ENCODE measurements around the gene KIF13A.
"Not testable (repeated sequence)": the region's sequence is repeated elsewhere in the genome, so short reads cannot be mapped to it uniquely, and the experiment has no call there.

Gene KIF13A

GRCh38 chr6:17863901-17864754 is 123.3 kb downstream of the KIF13A start:
- no peaks in the 10 kb centered on the region for H3K36me3 ChIP-seq (ENCODE audit: control insufficient read depth, insufficient read depth, low read length)
- no peaks in the 10 kb centered on the region for H3K27me3 ChIP-seq (ENCODE audit: insufficient read depth, low read length, poor library complexity)
- H3K79me2 ChIP-seq (ENCODE audit: control insufficient read depth, insufficient read depth, low read length) = no peaks in the 10 kb centered on the region
- DNase-seq = peak; percentile 11
- no peak overlapping the region for H2BK120ac ChIP-seq (ENCODE audit: low read depth, low read length)
- H3K27ac ChIP-seq (ENCODE audit: low read depth, low read length) = no peak overlapping the region
- no peak overlapping the region for H3K9ac ChIP-seq (ENCODE audit: low read length)
- no peak overlapping the region for H3K4me2 ChIP-seq (ENCODE audit: low read length)
- H3K4me1 ChIP-seq (ENCODE audit: control insufficient read depth, low read depth, low read length) = no peaks in the 10 kb centered on the region
- no peak overlapping the region for H3K4ac ChIP-seq (ENCODE audit: low read depth, low read length)
- H3K56ac ChIP-seq (ENCODE audit: low read length) = no peak overlapping the region
- no peak overlapping the region for H2BK5ac ChIP-seq (ENCODE audit: low read length)
- no peak overlapping the region for H3K18ac ChIP-seq (ENCODE audit: low read length)
- no peak overlapping the region for H2BK15ac ChIP-seq (replicated peaks; ENCODE audit: low read depth)
- no peak overlapping the region for H2AK5ac ChIP-seq (ENCODE audit: low read length)
- H4K8ac ChIP-seq (ENCODE audit: low read depth, low read length) = no peak overlapping the region
- no peak overlapping the region for H3K23ac ChIP-seq (ENCODE audit: low read length)
- WGBS (ENCODE audit: extremely low coverage, insufficient coverage, low lambda C conversion rate) = no CpG with 5 or more reads among the region's 12 CpGs
- no peak overlapping the region for H4K5ac ChIP-seq (ENCODE audit: low read length)
- no peaks in the 10 kb centered on the region for H3K79me1 ChIP-seq (ENCODE audit: low read length)
- no peak overlapping the region for H3K4me3 ChIP-seq (ENCODE audit: low read length)

DNA sequence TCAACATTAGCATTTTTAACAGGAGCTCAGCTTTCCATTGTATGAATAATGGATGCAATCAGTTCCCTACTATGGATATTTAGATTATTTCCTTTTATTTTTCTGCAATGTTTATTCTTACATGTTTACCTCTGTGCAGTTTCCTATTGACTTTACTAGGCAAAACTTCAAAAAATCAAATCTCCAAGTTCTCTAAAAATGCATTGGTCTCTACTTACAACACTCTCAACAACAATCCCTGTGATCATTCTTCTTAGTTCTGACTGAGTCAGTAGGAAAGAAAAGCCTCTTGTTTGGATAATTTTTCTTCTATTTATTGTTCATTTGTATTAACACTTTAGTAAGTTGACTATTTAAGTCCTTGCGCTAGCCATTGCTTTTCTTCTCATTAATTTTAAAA is 126.1 kb downstream of the KIF13A start:
- no peak overlapping the region for H3K18ac ChIP-seq (ENCODE audit: low read length)
- no peak overlapping the region for H4K8ac ChIP-seq (ENCODE audit: low read depth, low read length)
- H3K4ac ChIP-seq (ENCODE audit: low read depth, low read length) = no peak overlapping the region

GRCh38 chr6:17859846-17860245 is 127.6 kb downstream of the KIF13A start:
- WGBS (ENCODE audit: extremely low coverage, insufficient coverage, low lambda C conversion rate) = no CpG with 5 or more reads among the region's 4 CpGs
- H3K4me1 ChIP-seq (ENCODE audit: control insufficient read depth, low read depth, low read length) = no peaks in the 10 kb centered on the region
- no peak for DNase-seq
- no peak overlapping the region for H2BK120ac ChIP-seq (ENCODE audit: low read depth, low read length)
- H3K4me2 ChIP-seq (ENCODE audit: low read length) = no peak overlapping the region
- H3K18ac ChIP-seq (ENCODE audit: low read length) = no peak overlapping the region
- no peak overlapping the region for H2AK5ac ChIP-seq (ENCODE audit: low read length)
- H2BK5ac ChIP-seq (ENCODE audit: low read length) = no peak overlapping the region
- no peak overlapping the region for H3K27ac ChIP-seq (ENCODE audit: low read depth, low read length)
- no peaks in the 10 kb centered on the region for H3K79me1 ChIP-seq (ENCODE audit: low read length)
- H3K4ac ChIP-seq (ENCODE audit: low read depth, low read length) = no peak overlapping the region
- no peak overlapping the region for H3K23ac ChIP-seq (ENCODE audit: low read length)
- H3K4me3 ChIP-seq (ENCODE audit: low read length) = no peak overlapping the region
- H4K5ac ChIP-seq (ENCODE audit: low read length) = no peak overlapping the region
- no peak overlapping the region for H3K9ac ChIP-seq (ENCODE audit: low read length)
- H3K56ac ChIP-seq (ENCODE audit: low read length) = no peak overlapping the region
- H4K8ac ChIP-seq (ENCODE audit: low read depth, low read length) = no peak overlapping the region
- no peaks in the 10 kb centered on the region for H3K79me2 ChIP-seq (ENCODE audit: control insufficient read depth, insufficient read depth, low read length)
- no peak overlapping the region for H2BK15ac ChIP-seq (replicated peaks; ENCODE audit: low read depth)
- H3K27me3 ChIP-seq (ENCODE audit: insufficient read depth, low read length, poor library complexity) = no peaks in the 10 kb centered on the region
- H3K36me3 ChIP-seq (ENCODE audit: control insufficient read depth, insufficient read depth, low read length) = no peaks in the 10 kb centered on the region

More for the DNA sequence above, 126.1 kb downstream of the KIF13A start:
- Histone ChIP-seq H3K56ac (ENCODE audit: low read length) (no peak overlapping the region), H3K4me2 (ENCODE audit: low read length) (no peak overlapping the region), H3K27me3 (ENCODE audit: insufficient read depth, low read length, poor library complexity) (no peaks in the 10 kb centered on the region), H4K5ac (ENCODE audit: low read length) (no peak overlapping the region), H2AK5ac (ENCODE audit: low read length) (no peak overlapping the region), H3K79me2 (ENCODE audit: control insufficient read depth, insufficient read depth, low read length) (no peaks in the 10 kb centered on the region), H2BK15ac (replicated peaks; ENCODE audit: low read depth) (no peak overlapping the region), H3K4me1 (ENCODE audit: control insufficient read depth, low read depth, low read length) (no peaks in the 10 kb centered on the region), H3K36me3 (ENCODE audit: control insufficient read depth, insufficient read depth, low read length) (no peaks in the 10 kb centered on the region), H3K79me1 (ENCODE audit: low read length) (no peaks in the 10 kb centered on the region), H3K23ac (ENCODE audit: low read length) (no peak overlapping the region), H3K4me3 (ENCODE audit: low read length) (no peak overlapping the region), H3K9ac (ENCODE audit: low read length) (no peak overlapping the region), H2BK5ac (ENCODE audit: low read length) (no peak overlapping the region), H2BK120ac (ENCODE audit: low read depth, low read length) (no peak overlapping the region), H3K27ac (ENCODE audit: low read depth, low read length) (no peak overlapping the region)
- no peak for DNase-seq
- no CpG with 5 or more reads among the region's 1 CpG for WGBS (ENCODE audit: extremely low coverage, insufficient coverage, low lambda C conversion rate)

GRCh38 chr6:17858584-17858983 is 128.9 kb downstream of the KIF13A start:
- Histone ChIP-seq H3K9ac (ENCODE audit: low read length) (no peak overlapping the region), H3K36me3 (ENCODE audit: control insufficient read depth, insufficient read depth, low read length) (no peaks in the 10 kb centered on the region), H2BK5ac (ENCODE audit: low read length) (no peak overlapping the region), H3K56ac (ENCODE audit: low read length) (no peak overlapping the region), H2AK5ac (ENCODE audit: low read length) (no peak overlapping the region), H2BK120ac (ENCODE audit: low read depth, low read length) (no peak overlapping the region), H3K4me2 (ENCODE audit: low read length) (no peak overlapping the region), H3K79me2 (ENCODE audit: control insufficient read depth, insufficient read depth, low read length) (no peaks in the 10 kb centered on the region), H3K4me1 (ENCODE audit: control insufficient read depth, low read depth, low read length) (no peaks in the 10 kb centered on the region), H3K27ac (ENCODE audit: low read depth, low read length) (no peak overlapping the region), H3K27me3 (ENCODE audit: insufficient read depth, low read length, poor library complexity) (no peaks in the 10 kb centered on the region), H3K4me3 (ENCODE audit: low read length) (no peak overlapping the region), H4K8ac (ENCODE audit: low read depth, low read length) (no peak overlapping the region), H3K23ac (ENCODE audit: low read length) (no peak overlapping the region), H3K79me1 (ENCODE audit: low read length) (no peaks in the 10 kb centered on the region), H4K5ac (ENCODE audit: low read length) (no peak overlapping the region), H3K4ac (ENCODE audit: low read depth, low read length) (no peak overlapping the region), H2BK15ac (replicated peaks; ENCODE audit: low read depth) (no peak overlapping the region), H3K18ac (ENCODE audit: low read length) (no peak overlapping the region)
- DNase-seq = no peak

- DNase-seq; H3K4me1 ChIP-seq (ENCODE audit: control insufficient read depth, low read depth, low read length); H2BK15ac ChIP-seq (replicated peaks; ENCODE audit: low read depth); H3K36me3 ChIP-seq (ENCODE audit: control insufficient read depth, insufficient read depth, low read length); H3K4me2 ChIP-seq (ENCODE audit: low read length); H3K4ac ChIP-seq (ENCODE audit: low read depth, low read length); H3K27me3 ChIP-seq (ENCODE audit: insufficient read depth, low read length, poor library complexity); H3K79me1 ChIP-seq (ENCODE audit: low read length); H2BK5ac ChIP-seq (ENCODE audit: low read length); H3K56ac ChIP-seq (ENCODE audit: low read length); H3K23ac ChIP-seq (ENCODE audit: low read length); H2BK120ac ChIP-seq (ENCODE audit: low read depth, low read length); H3K4me3 ChIP-seq (ENCODE audit: low read length); H4K5ac ChIP-seq (ENCODE audit: low read length); H2AK5ac ChIP-seq (ENCODE audit: low read length); H4K8ac ChIP-seq (ENCODE audit: low read depth, low read length); H3K9ac ChIP-seq (ENCODE audit: low read length); H3K79me2 ChIP-seq (ENCODE audit: control insufficient read depth, insufficient read depth, low read length); H3K18ac ChIP-seq (ENCODE audit: low read length); H3K27ac ChIP-seq (ENCODE audit: low read depth, low read length): not testable (repeated sequence)
- no CpG with 5 or more reads among the region's 7 CpGs for WGBS (ENCODE audit: extremely low coverage, insufficient coverage, low lambda C conversion rate)
Measured at GRCh38 chr6:17857188-17857587, 130.2 kb downstream of the KIF13A start.

GRCh38 chr6:17856306-17856705 is 131.1 kb downstream of the KIF13A start:
- no peak overlapping the region for H4K8ac ChIP-seq (ENCODE audit: low read depth, low read length)
- no peak overlapping the region for H3K56ac ChIP-seq (ENCODE audit: low read length)
- no peak overlapping the region for H2AK5ac ChIP-seq (ENCODE audit: low read length)
- no peak overlapping the region for H2BK5ac ChIP-seq (ENCODE audit: low read length)
- no peaks in the 10 kb centered on the region for H3K4me1 ChIP-seq (ENCODE audit: control insufficient read depth, low read depth, low read length)
- H3K4me2 ChIP-seq (ENCODE audit: low read length) = no peak overlapping the region
- no peak overlapping the region for H3K4me3 ChIP-seq (ENCODE audit: low read length)
- no peak overlapping the region for H3K23ac ChIP-seq (ENCODE audit: low read length)
- H3K36me3 ChIP-seq (ENCODE audit: control insufficient read depth, insufficient read depth, low read length) = no peaks in the 10 kb centered on the region
- no peaks in the 10 kb centered on the region for H3K79me2 ChIP-seq (ENCODE audit: control insufficient read depth, insufficient read depth, low read length)
- no peak for DNase-seq
- H4K5ac ChIP-seq (ENCODE audit: low read length) = no peak overlapping the region
- no CpG with 5 or more reads among the region's 3 CpGs for WGBS (ENCODE audit: extremely low coverage, insufficient coverage, low lambda C conversion rate)
- H3K4ac ChIP-seq (ENCODE audit: low read depth, low read length) = no peak overlapping the region
- H3K27ac ChIP-seq (ENCODE audit: low read depth, low read length) = no peak overlapping the region
- H3K18ac ChIP-seq (ENCODE audit: low read length) = no peak overlapping the region
- no peak overlapping the region for H2BK120ac ChIP-seq (ENCODE audit: low read depth, low read length)
- H3K79me1 ChIP-seq (ENCODE audit: low read length) = no peaks in the 10 kb centered on the region
- no peak overlapping the region for H2BK15ac ChIP-seq (replicated peaks; ENCODE audit: low read depth)
- no peak overlapping the region for H3K9ac ChIP-seq (ENCODE audit: low read length)
- H3K27me3 ChIP-seq (ENCODE audit: insufficient read depth, low read length, poor library complexity) = no peaks in the 10 kb centered on the region
